Activated naive CD4-positive, alpha-beta T cell treated with anti-CD3 and anti-CD28 coated beads, Interleukin-2, amount 10 ng/mL, durations not matched to agents 7 days and 5 days (primary cell): Measurements from ENCODE around the gene TRMT44.

Experiments used
- CTCF ChIA-PET: fragments of 350-600 bp; sonication (Branson Sonifier 250); formaldehyde crosslinking; loops from one replicate; lab custom pipeline; 2021; ENCODE audit warnings: antibody characterized with exemption; lab: Charles Lee
- DNase-seq: peaks from one replicate; pipeline ENCODE4 v3.0.0-alpha.2; 2020
- H3K27ac Mint-ChIP-seq: one replicate; pipeline ENCODE4 v1.8.0; 2021; ENCODE audit warnings: mild to moderate bottlenecking, moderate library complexity, mixed read lengths
- H3K27me3 Mint-ChIP-seq: one replicate; pipeline ENCODE4 v1.8.0; 2021; ENCODE audit warnings: mild to moderate bottlenecking, mixed read lengths
- H3K36me3 Mint-ChIP-seq: one replicate; pipeline ENCODE4 v1.8.0; 2021; ENCODE audit warnings: mixed read lengths
- H3K4me1 Mint-ChIP-seq: one replicate; pipeline ENCODE4 v1.8.0; 2021; ENCODE audit warnings: mixed read lengths
- H3K4me3 Mint-ChIP-seq: one replicate; pipeline ENCODE4 v1.8.0; 2021; ENCODE audit warnings: mild to moderate bottlenecking, moderate library complexity, mixed read lengths
- H3K9me3 Mint-ChIP-seq: one replicate; pipeline ENCODE4 v1.8.0; 2021; ENCODE audit warnings: mixed read lengths

TRMT44 gene

GRCh38 chr4:8516996-8517550 lies 76.5 kb downstream of the TRMT44 start:
- no peak overlapping the region for H3K4me3 Mint-ChIP-seq
- no peak for DNase-seq
- CTCF ChIA-PET, result no interaction called here
- no peaks in the 10 kb centered on the region for H3K27me3 Mint-ChIP-seq
- peaks cover 20% of the 10 kb centered on the region for H3K9me3 Mint-ChIP-seq
- H3K36me3 Mint-ChIP-seq, result no peaks in the 10 kb centered on the region
- H3K4me1 Mint-ChIP-seq, result no peaks in the 10 kb centered on the region
- H3K27ac Mint-ChIP-seq, result no peak overlapping the region

GRCh38 chr4:8517946-8518345 lies 77.4 kb downstream of the TRMT44 start:
- no peaks in the 10 kb centered on the region for H3K4me1 Mint-ChIP-seq
- H3K9me3 Mint-ChIP-seq, result peaks cover 18% of the 10 kb centered on the region
- H3K27me3 Mint-ChIP-seq, result no peaks in the 10 kb centered on the region
- H3K4me3 Mint-ChIP-seq, result no peak overlapping the region
- no peak overlapping the region for H3K27ac Mint-ChIP-seq
- CTCF ChIA-PET, result no interaction called here
- H3K36me3 Mint-ChIP-seq, result no peaks in the 10 kb centered on the region
- no peak for DNase-seq

- CTCF ChIA-PET, result no interaction called here
- Mint-ChIP-seq H3K27ac (no peak overlapping the region), H3K4me3 (no peak overlapping the region), H3K4me1 (no peaks in the 10 kb centered on the region), H3K9me3 (peaks cover 11% of the 10 kb centered on the region), H3K27me3 (no peaks in the 10 kb centered on the region), H3K36me3 (no peaks in the 10 kb centered on the region)
- no peak for DNase-seq
Observed at GRCh38 chr4:8522160-8523120, 81.9 kb downstream of the TRMT44 start.

GRCh38 chr4:8523175-8523574 lies 82.6 kb downstream of the TRMT44 start:
- no peak for DNase-seq
- H3K27me3 Mint-ChIP-seq, result no peaks in the 10 kb centered on the region
- no peak overlapping the region for H3K27ac Mint-ChIP-seq
- peaks cover 11% of the 10 kb centered on the region for H3K9me3 Mint-ChIP-seq
- CTCF ChIA-PET, result no interaction called here
- no peaks in the 10 kb centered on the region for H3K36me3 Mint-ChIP-seq
- no peak overlapping the region for H3K4me3 Mint-ChIP-seq
- H3K4me1 Mint-ChIP-seq, result no peaks in the 10 kb centered on the region

- H3K27ac Mint-ChIP-seq, result no peak overlapping the region
- CTCF ChIA-PET, result no interaction called here
- no peaks in the 10 kb centered on the region for H3K36me3 Mint-ChIP-seq
- DNase-seq, result no peak
- H3K9me3 Mint-ChIP-seq, result peaks cover 11% of the 10 kb centered on the region
- H3K27me3 Mint-ChIP-seq, result no peaks in the 10 kb centered on the region
- no peaks in the 10 kb centered on the region for H3K4me1 Mint-ChIP-seq
- H3K4me3 Mint-ChIP-seq, result no peak overlapping the region
Observed at GRCh38 chr4:8523766-8524165, 83.2 kb downstream of the TRMT44 start.

DNA sequence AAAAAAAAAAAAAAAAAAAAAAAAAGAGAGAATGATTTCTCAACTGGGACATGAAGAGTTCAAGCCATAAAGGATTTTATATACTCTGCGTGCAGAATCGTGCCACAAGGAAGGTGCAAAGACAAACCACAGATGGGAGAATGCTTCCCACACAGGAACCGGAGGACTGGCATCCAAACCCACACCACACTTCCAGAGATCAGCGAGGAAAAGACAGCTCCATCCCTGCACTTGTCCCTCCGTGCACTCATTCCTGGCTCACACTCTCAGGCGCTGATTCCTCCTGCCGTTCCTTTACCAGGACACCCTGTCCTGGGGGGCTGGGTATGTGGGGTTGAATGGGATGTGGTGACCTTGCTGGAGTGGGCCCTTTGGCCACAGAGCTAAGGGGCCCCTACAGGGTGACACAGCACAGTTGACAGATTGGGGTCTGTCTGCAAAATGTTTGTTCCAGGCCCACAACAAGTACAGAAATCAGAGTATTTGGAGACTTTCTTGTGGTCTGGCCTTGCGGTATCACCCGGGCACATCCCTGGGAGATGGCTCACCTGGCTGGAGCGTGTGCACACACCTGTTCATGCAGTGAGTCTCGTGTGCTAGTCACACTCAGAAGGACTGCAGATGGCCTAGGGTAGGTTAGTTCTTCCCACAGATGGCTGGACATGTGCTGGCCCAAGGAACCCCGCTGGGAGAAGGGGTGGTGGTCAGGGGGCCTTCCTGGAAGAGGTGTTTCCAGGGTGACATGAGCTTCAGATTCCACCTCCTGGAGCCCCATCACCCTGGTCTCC lies 84.2 kb downstream of the TRMT44 start:
- Mint-ChIP-seq H3K9me3 (peaks cover 10% of the 10 kb centered on the region), H3K4me1 (no peaks in the 10 kb centered on the region), H3K27ac (no peak overlapping the region), H3K36me3 (no peaks in the 10 kb centered on the region), H3K27me3 (no peaks in the 10 kb centered on the region), H3K4me3 (no peak overlapping the region)
- CTCF ChIA-PET, result no interaction called here
- DNase-seq, result no peak

DNA sequence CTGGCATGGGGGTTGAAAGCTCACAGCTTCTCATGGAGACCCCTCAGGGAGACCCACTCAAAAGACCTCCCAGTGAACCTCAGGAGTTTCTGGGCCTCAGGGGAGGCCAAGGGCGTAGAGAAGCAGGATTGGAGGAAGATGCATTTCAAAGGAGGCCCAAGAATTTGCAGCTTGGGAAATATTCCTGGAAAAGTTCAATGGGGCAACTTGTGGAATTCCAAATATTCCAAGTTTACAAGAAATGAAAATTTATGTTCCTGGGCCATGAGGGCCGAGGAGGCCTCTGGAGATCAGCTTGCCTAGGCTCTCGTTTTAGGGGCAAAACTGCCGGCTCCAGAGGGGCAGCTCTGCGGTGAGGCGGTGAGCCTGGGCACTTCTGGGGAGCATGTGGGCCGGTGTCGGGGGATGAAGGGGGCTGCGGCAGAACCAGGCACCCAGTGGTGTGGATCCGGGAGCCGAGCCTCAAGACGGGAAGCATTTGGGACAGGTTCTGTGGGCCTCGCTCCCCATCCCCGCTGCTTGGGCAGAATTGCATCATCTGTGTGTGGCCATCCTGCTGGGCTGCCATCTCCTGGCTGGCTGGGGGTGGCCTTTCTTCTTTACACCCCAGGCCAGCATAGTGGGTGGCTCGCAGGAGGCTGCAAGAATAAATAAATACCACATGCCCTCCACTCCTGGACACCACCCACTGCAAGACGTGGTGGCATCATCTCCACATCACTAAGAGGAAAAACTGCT lies 85.0 kb downstream of the TRMT44 start:
- Mint-ChIP-seq H3K27ac (no peak overlapping the region), H3K4me3 (no peak overlapping the region), H3K9me3 (peaks cover 5% of the 10 kb centered on the region), H3K27me3 (no peaks in the 10 kb centered on the region), H3K36me3 (no peaks in the 10 kb centered on the region), H3K4me1 (no peaks in the 10 kb centered on the region)
- DNase-seq, result no peak
- CTCF ChIA-PET, result no interaction called here
